Loucy (cell line): Measurements from ENCODE around the gene FHAD1.
"Not testable (repeated sequence)": the region's sequence is repeated elsewhere in the genome, so short reads cannot be mapped to it uniquely, and the experiment has no call there.

Experiments used
- H2AFZ ChIP-seq: fragments of 200-600 bp; sonication (generic); 2 replicates; pipeline ENCODE4 v1.6.0; 2016; ENCODE audit warnings: antibody characterized with exemption, mild to moderate bottlenecking, low read length, moderate library complexity
- H3F3A ChIP-seq: fragments of 200-600 bp; 2 replicates; pipeline ENCODE4 v1.6.0; 2016; ENCODE audit warnings: antibody characterized with exemption, low read depth, mild to moderate bottlenecking
- H3K27me3 ChIP-seq: fragments of 200-600 bp; sonication (generic); 2 replicates; pipeline ENCODE4 v1.6.1; 2014; ENCODE audit warnings: low read length, mild to moderate bottlenecking; ENCODE audit not compliant: insufficient read depth, poor library complexity, severe bottlenecking
- H3K36me3 ChIP-seq: fragments of 200-600 bp; sonication (generic); 2 replicates; pipeline ENCODE4 v1.6.1; 2016; ENCODE audit warnings: low read length; ENCODE audit not compliant: insufficient read depth
- H3K4me1 ChIP-seq: fragments of 200-600 bp; sonication (generic); 2 replicates; pipeline ENCODE4 v1.5.1; 2014; ENCODE audit warnings: low read length, mild to moderate bottlenecking; ENCODE audit not compliant: insufficient read depth, poor library complexity, severe bottlenecking
- H3K4me2 ChIP-seq: fragments of 200-600 bp; sonication (generic); 2 replicates; pipeline ENCODE4 v1.6.0; 2014; ENCODE audit warnings: antibody characterized with exemption, low read length, low read depth, mild to moderate bottlenecking; ENCODE audit not compliant: poor library complexity, severe bottlenecking
- H3K4me3 ChIP-seq: fragments of 200-600 bp; sonication (generic); 2 replicates; pipeline ENCODE4 v1.5.1; 2014; ENCODE audit warnings: low read length, mild to moderate bottlenecking, mixed read lengths; ENCODE audit not compliant: poor library complexity, severe bottlenecking
- H3K79me2 ChIP-seq: fragments of 200-600 bp; sonication (generic); 2 replicates; pipeline ENCODE4 v1.6.1; 2014; ENCODE audit warnings: low read length; ENCODE audit not compliant: insufficient read depth
- H3K9ac ChIP-seq: fragments of 200-600 bp; sonication (generic); 2 replicates; pipeline ENCODE4 v1.6.0; 2014; ENCODE audit warnings: mild to moderate bottlenecking, low read depth, low read length, moderate library complexity; ENCODE audit not compliant: poor library complexity, severe bottlenecking
- H3K9me2 ChIP-seq: fragments of 200-600 bp; sonication (generic); replicated peaks from 2 replicates; pipeline ENCODE4 v1.6.1; 2016; ENCODE audit warnings: low read depth, low read length, mixed read lengths
- H3K9me3 ChIP-seq: fragments of 200-600 bp; sonication (generic); 2 replicates; pipeline ENCODE4 v1.6.1; 2014; ENCODE audit warnings: mild to moderate bottlenecking, antibody characterized with exemption, low read length, low read depth; ENCODE audit not compliant: insufficient read depth
- H4K20me1 ChIP-seq: fragments of 200-600 bp; sonication (generic); 2 replicates; pipeline ENCODE4 v1.6.0; 2014; ENCODE audit warnings: antibody characterized with exemption, low read length, mild to moderate bottlenecking; ENCODE audit not compliant: insufficient read depth, poor library complexity, severe bottlenecking
- EZH2phosphoT487 ChIP-seq: fragments of 200-600 bp; IDR thresholded peaks from 2 replicates; pipeline ENCODE4 v1.6.1; 2018; ENCODE audit warnings: antibody characterized with exemption, mild to moderate bottlenecking, moderate library complexity, borderline replicate concordance
- TF ChIP-seq, protein P1 (sequence below): fragments of 200-600 bp; sonication (generic); conservative IDR thresholded peaks from 2 replicates; pipeline ENCODE4 v1.5.1; 2014; ENCODE audit warnings: mild to moderate bottlenecking, antibody characterized with exemption, low read length

Gene FHAD1

DNA sequence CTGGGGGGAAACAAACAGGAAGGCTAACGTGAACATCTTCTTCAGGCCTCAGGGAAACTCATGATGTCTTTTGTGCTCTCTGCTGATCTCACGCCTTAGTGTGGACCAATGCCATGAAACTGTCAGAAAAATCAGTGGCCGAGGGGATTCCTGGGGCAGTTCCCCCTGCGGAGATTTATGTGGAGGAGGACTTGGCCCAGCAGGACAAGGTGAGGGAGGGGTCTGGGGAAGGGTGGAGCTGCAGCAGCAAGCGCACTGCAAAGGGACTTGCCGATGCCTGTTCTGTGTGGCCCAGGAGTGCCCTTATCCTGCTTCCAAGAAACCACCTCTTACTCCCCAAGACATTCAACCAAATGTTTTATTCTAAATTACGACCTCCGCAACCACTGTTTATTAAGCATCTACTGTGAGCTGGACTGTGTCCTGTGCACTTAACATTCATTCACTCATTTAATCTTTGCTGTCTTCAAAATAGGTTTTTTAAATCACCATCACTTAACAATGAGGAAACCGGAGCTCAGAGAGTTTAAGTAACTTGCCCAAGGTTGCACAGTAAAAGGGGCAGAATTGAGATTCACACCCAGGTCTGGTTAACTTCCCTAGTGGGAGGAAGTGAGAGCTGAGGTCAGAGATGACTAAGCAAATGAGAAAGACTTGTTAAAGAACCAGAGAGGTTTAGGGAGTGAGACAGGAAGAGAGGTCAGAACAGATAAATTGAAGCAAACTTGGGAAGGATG is 49.7 kb downstream of the FHAD1 start:
- H3K4me2 ChIP-seq, result no peak overlapping the region
- H2AFZ ChIP-seq, result no peak overlapping the region
- no peak for TF ChIP-seq EZH2phosphoT487
- TF ChIP-seq, protein P1, sequence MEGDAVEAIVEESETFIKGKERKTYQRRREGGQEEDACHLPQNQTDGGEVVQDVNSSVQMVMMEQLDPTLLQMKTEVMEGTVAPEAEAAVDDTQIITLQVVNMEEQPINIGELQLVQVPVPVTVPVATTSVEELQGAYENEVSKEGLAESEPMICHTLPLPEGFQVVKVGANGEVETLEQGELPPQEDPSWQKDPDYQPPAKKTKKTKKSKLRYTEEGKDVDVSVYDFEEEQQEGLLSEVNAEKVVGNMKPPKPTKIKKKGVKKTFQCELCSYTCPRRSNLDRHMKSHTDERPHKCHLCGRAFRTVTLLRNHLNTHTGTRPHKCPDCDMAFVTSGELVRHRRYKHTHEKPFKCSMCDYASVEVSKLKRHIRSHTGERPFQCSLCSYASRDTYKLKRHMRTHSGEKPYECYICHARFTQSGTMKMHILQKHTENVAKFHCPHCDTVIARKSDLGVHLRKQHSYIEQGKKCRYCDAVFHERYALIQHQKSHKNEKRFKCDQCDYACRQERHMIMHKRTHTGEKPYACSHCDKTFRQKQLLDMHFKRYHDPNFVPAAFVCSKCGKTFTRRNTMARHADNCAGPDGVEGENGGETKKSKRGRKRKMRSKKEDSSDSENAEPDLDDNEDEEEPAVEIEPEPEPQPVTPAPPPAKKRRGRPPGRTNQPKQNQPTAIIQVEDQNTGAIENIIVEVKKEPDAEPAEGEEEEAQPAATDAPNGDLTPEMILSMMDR, result no peak

DNA sequence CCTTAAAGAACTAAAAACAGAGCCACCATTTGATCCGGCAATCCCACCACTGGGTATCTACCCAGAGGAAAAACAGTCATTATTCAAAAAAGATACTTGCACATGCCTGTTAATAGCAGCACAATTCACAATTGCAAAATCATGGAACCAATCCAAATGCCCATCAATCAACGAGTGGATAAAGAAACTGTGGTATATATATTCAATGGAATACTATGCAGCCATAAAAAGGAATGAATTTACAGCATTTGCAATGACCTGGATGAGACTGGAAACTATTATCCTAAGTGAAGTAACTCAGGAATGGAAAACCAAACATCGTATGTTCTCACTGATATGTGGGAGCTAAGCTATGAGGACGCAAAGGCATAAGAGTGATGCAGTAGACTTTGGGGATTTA is 51.0 kb downstream of the FHAD1 start:
- H3F3A ChIP-seq, H3K36me3 ChIP-seq, H3K9ac ChIP-seq, H3K4me2 ChIP-seq, H3K4me3 ChIP-seq, H4K20me1 ChIP-seq, H3K79me2 ChIP-seq, H3K4me1 ChIP-seq, H3K9me2 ChIP-seq, H2AFZ ChIP-seq, H3K9me3 ChIP-seq, H3K27me3 ChIP-seq: not testable (repeated sequence)

More for the DNA sequence above, 49.7 kb downstream of the FHAD1 start:
- Histone ChIP-seq H4K20me1 (no peaks in the 10 kb centered on the region), H3K4me1 (no peaks in the 10 kb centered on the region), H3K4me3 (no peak overlapping the region), H3K79me2 (no peaks in the 10 kb centered on the region), H3K9ac (no peak overlapping the region), H3K36me3 (no peaks in the 10 kb centered on the region), H3K9me3 (0 out of 2 replicates have a peak, but pooled peaks cover 2% of the 10 kb centered on the region), H3F3A (no peaks in the 10 kb centered on the region), H3K27me3 (no peaks in the 10 kb centered on the region), H3K9me2 (no peaks in the 10 kb centered on the region)

DNA sequence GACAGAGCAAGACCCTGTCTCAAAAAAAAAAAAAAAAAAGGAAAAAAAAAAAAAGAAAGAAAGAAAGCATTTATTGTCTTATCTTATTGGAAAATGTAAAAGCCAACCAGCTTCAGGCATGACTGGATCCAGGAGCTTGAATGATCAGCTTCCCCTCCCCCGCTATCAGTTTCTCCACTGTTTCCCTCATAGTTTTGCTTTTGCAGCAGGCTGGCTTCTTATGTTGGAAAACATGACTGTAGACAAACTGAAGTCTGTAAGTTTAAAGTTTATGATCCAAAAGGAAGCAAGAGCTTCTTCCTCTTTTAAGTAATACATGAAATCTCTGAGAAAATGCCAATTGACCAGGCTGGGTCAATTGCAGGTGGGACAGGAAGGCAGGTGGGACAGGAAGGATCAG is 52.2 kb downstream of the FHAD1 start:
- no peak overlapping the region for H2AFZ ChIP-seq
- H3K4me3 ChIP-seq, result no peak overlapping the region
- 0 out of 2 replicates have a peak, but pooled peaks cover 2% of the 10 kb centered on the region for H3K9me3 ChIP-seq
- H3K27me3 ChIP-seq, result no peaks in the 10 kb centered on the region
- H3K36me3 ChIP-seq, result no peaks in the 10 kb centered on the region
- H3F3A ChIP-seq, result no peaks in the 10 kb centered on the region
- H3K9me2 ChIP-seq, result no peaks in the 10 kb centered on the region
- H3K4me1 ChIP-seq, result no peaks in the 10 kb centered on the region
- no peaks in the 10 kb centered on the region for H3K79me2 ChIP-seq
- no peaks in the 10 kb centered on the region for H4K20me1 ChIP-seq
- TF ChIP-seq, protein P1, result no peak
- H3K9ac ChIP-seq, result no peak overlapping the region
- no peak overlapping the region for H3K4me2 ChIP-seq

DNA sequence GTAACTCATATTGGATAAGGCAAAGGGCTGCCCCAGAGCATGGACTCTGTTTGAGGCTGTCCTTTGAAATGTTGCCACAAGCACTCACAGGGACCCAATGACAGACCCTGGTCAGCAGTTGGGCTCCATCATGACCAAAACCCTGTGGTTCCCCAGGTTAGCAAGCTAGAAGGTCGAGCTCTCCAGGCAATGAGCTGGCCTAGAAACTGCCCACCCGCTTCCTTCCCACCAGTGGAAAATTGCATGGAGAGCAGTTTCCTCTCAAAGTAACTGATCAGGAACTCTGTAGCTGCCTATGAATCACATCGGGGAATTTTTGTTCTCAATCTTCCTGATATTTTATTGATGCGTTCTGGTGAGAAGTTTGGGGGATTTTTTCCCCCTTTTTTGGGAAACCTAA is 52.8 kb downstream of the FHAD1 start:
- Histone ChIP-seq H3K4me3 (no peak overlapping the region), H4K20me1 (no peaks in the 10 kb centered on the region), H2AFZ (no peak overlapping the region), H3K4me2 (no peak overlapping the region), H3K9ac (no peak overlapping the region), H3K36me3 (no peaks in the 10 kb centered on the region), H3K9me2 (no peaks in the 10 kb centered on the region), H3K9me3 (0 out of 2 replicates have a peak, but pooled peaks cover 2% of the 10 kb centered on the region), H3K79me2 (no peaks in the 10 kb centered on the region), H3K27me3 (no peaks in the 10 kb centered on the region), H3K4me1 (no peaks in the 10 kb centered on the region), H3F3A (no peaks in the 10 kb centered on the region)
- TF ChIP-seq EZH2phosphoT487, result no peak
- TF ChIP-seq, protein P1, result no peak
